Measurements from ENCODE around the gene PHF14.

PHF14 gene

GRCh38 chr7:11172835-11173234 is 199.2 kb downstream of the PHF14 start:
- no peak for DNase-seq (ENCODE audit: low spot score)

- DNase-seq (ENCODE audit: low spot score): no peak
Measured at GRCh38 chr7:11175371-11175770, 201.7 kb downstream of the PHF14 start.

- DNase-seq (ENCODE audit: low spot score): no peak
Measured at GRCh38 chr7:11175887-11176286, 202.2 kb downstream of the PHF14 start.

DNA sequence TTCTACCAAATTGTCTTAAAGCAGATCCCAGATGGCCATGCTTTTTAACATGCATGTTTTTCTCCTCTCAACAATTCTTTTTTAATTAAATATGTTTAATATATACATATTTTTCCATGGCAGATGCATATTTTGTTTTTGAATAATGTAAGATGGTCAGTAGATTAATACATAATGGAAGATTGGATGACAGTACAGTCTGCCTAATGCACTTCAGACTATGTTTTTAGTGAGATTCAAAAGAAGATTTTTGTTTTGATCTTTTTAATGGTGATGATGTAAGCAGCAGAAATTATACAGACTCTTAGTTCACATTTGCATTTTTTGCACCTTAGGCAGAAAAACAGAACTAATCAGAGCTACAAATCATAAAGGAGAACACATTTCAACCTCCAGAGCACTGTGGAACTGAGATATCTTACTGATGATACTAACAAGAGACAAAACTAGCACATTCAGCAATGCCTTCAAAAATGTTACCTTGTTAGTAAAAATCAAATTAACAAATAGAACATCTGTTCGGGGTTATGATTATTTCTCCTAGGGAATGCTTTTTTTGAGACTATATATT is 203.4 kb downstream of the PHF14 start:
- no peak for DNase-seq (ENCODE audit: low spot score)

- DNase-seq (ENCODE audit: low spot score): no peak
Measured at GRCh38 chr7:11177793-11178192, 204.1 kb downstream of the PHF14 start.

- no peak for DNase-seq (ENCODE audit: low spot score)
Measured at GRCh38 chr7:11181590-11181989, 207.9 kb downstream of the PHF14 start.

GRCh38 chr7:11182736-11183135 is 209.1 kb downstream of the PHF14 start:
- DNase-seq (ENCODE audit: low spot score): no peak

- no peak for DNase-seq (ENCODE audit: low spot score)
Measured at GRCh38 chr7:11185179-11185815, 211.6 kb downstream of the PHF14 start.

- no peak for DNase-seq (ENCODE audit: low spot score)
Measured at GRCh38 chr7:11188529-11189310, 215.0 kb downstream of the PHF14 start.

GRCh38 chr7:11191081-11191480 is 217.4 kb downstream of the PHF14 start:
- no peak for DNase-seq (ENCODE audit: low spot score)

- no peak for DNase-seq (ENCODE audit: low spot score)
Measured at GRCh38 chr7:11191574-11192220, 218.0 kb downstream of the PHF14 start.

GRCh38 chr7:11192506-11192905 is 218.8 kb downstream of the PHF14 start:
- no peak for DNase-seq (ENCODE audit: low spot score)

GRCh38 chr7:11193131-11193867 is 219.6 kb downstream of the PHF14 start:
- DNase-seq (ENCODE audit: low spot score): no peak

DNA sequence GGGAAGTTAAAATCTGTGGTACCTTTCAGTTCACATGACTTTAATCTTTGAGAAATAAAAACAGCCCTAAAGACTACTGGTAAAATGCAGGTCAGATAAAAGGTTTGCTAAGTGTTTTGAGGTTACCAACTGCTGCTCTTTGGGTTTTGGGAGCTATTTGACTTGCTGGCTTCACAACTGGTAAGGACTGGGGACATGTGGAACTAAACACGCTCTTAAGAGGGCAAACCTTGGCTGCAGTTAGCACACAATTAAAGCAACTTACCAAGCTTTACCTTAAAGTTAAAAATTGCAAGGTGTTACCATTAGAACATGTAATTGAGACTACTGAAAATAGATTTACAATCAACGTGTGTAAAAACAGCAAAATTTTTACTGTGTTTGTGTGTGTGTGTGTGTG is 220.2 kb downstream of the PHF14 start:
- DNase-seq (ENCODE audit: low spot score): no peak

DNA sequence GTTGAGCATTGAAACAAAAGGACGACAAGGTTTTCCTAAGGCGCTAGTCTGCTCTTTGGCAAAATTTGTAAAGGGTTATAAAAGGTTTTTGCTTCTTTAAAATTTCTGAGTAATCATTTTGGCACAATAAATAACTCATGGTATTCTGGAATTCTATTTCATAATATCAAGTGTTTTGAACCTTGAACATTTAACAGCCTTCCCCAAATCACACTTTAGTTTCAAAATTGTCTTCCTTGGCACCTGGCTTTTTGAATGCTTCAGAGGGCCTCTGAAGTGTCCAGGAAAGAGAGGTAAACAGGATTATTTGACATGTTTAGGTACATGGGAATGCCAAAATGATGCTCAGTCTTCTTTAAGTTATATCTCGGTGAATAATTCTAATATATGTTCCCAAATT is 220.8 kb downstream of the PHF14 start:
- DNase-seq (ENCODE audit: low spot score): no peak

GRCh38 chr7:11195502-11195901 is 221.8 kb downstream of the PHF14 start:
- no peak for DNase-seq (ENCODE audit: low spot score)

GRCh38 chr7:11196143-11196542 is 222.5 kb downstream of the PHF14 start:
- no peak for DNase-seq (ENCODE audit: low spot score)

GRCh38 chr7:11203224-11203623 is 229.6 kb downstream of the PHF14 start:
- no peak for DNase-seq (ENCODE audit: low spot score)

GRCh38 chr7:11203683-11204082 is 230.0 kb downstream of the PHF14 start:
- DNase-seq (ENCODE audit: low spot score): no peak

DNA sequence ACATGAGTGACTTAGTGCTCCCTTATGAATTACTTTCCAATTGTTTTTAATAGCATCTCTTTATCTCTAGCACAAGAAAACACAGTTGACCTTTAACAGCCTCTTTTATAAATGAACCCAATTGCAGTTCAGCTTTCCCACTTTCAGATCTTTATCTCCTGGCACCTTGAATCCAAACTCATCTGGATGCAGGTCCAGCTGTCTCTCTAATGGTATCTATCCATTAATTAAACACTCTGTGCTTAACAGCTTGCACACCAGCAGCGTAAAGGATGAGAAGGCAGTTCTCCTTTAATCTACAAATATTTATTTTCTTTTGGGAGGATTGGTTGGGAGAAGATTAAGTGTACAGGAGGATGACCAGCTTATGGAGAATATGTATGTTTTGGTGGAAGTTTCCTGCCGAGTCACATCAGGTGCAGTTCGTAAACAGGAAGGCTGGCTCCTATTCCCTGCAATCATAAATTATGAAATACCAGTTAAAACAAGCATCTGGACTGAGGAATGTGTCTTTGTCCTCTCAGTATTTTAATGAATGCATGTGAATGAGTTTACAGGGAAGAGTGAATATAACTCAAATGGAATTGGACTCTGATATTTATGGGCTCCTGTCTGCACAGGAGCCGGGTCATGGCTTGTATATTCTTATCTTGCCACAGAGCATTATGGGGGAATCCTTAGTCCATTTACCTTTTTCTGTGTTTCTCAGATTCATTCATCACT is 232.7 kb downstream of the PHF14 start:
- DNase-seq (ENCODE audit: low spot score): no peak

- DNase-seq (ENCODE audit: low spot score): no peak
Measured at GRCh38 chr7:11207565-11207964, 233.9 kb downstream of the PHF14 start.

Data from cerebellar cortex (tissue), 1 donor.